Keratinocyte (primary cell): ENCODE measurements around the gene CD69. TPM values are rescaled to one million over a fixed set of nuclear protein-coding genes. Genes with fewer than 3 reads are reported as not detected.

Experiments used
- DNase-seq: peaks from one replicate; pipeline ENCODE4 v3.0.0-alpha.2; 2011; ENCODE audit warnings: low read depth, missing footprints, low spot score
- FAIRE-seq: peaks from 2 replicates; lab custom pipeline; 2011; peaks lifted over from hg19 to GRCh38; lab: Jason Lieb, UNC
- H2AFZ ChIP-seq: 2 replicates; pipeline ENCODE4 v1.6.0; 2012; ENCODE audit warnings: low read length, control low read depth, inconsistent platforms; ENCODE audit not compliant: control insufficient read depth
- H3K27ac ChIP-seq: 2 replicates; pipeline ENCODE4 v1.5.1; 2011; ENCODE audit warnings: low read length; ENCODE audit not compliant: control insufficient read depth, insufficient read depth
- H3K27me3 ChIP-seq: 3 replicates; pipeline ENCODE4 v1.6.0; 2011; ENCODE audit warnings: low read length; ENCODE audit not compliant: control insufficient read depth, insufficient read depth; ENCODE audit errors: extremely low read depth
- H3K36me3 ChIP-seq, 2 experiments: 2 replicates in 1 of 2; 3 replicates in 1 of 2; pipeline ENCODE4 v1.5.1; 2011; ENCODE audit warnings: low read length in 2 of 2, mild to moderate bottlenecking in 1 of 2; ENCODE audit not compliant: control insufficient read depth in 2 of 2, insufficient read depth in 2 of 2; ENCODE audit errors: extremely low read depth in 1 of 2
- H3K4me1 ChIP-seq: 3 replicates; pipeline ENCODE4 v1.5.1; 2011; ENCODE audit warnings: low read length; ENCODE audit not compliant: control insufficient read depth, insufficient read depth; ENCODE audit errors: extremely low read depth
- H3K4me2 ChIP-seq: 3 replicates; pipeline ENCODE4 v1.6.0; 2011; ENCODE audit warnings: low read depth, low read length; ENCODE audit not compliant: control insufficient read depth, insufficient read depth; ENCODE audit errors: extremely low read depth
- H3K4me3 ChIP-seq, 3 experiments: fragments of 200-600 bp in 1 of 3; sonication (generic) in 1 of 3; 2 replicates in 2 of 3; 3 replicates in 1 of 3; pipeline ENCODE4 v1.5.1; 2011 to 2016; ENCODE audit warnings: low read length in 3 of 3, mild to moderate bottlenecking in 3 of 3, control low read depth in 2 of 3, inconsistent platforms in 1 of 3, low read depth in 1 of 3, mixed read lengths in 1 of 3, mixed run types in 1 of 3, moderate library complexity in 1 of 3; ENCODE audit not compliant: control insufficient read depth in 2 of 3, insufficient read depth in 2 of 3; ENCODE audit errors: extremely low read depth in 1 of 3
- H3K79me2 ChIP-seq: 2 replicates; pipeline ENCODE4 v1.6.0; 2012; ENCODE audit warnings: low read length; ENCODE audit not compliant: control insufficient read depth, insufficient read depth
- H3K9ac ChIP-seq: 3 replicates; pipeline ENCODE4 v1.6.0; 2011; ENCODE audit warnings: low read length; ENCODE audit not compliant: control insufficient read depth, insufficient read depth; ENCODE audit errors: extremely low read depth
- H3K9me1 ChIP-seq: 3 replicates; pipeline ENCODE4 v1.6.0; 2011; ENCODE audit warnings: low read length; ENCODE audit not compliant: control insufficient read depth, insufficient read depth; ENCODE audit errors: extremely low read depth
- H3K9me3 ChIP-seq: 2 replicates; pipeline ENCODE4 v1.5.1; 2012; ENCODE audit warnings: low read depth, low read length; ENCODE audit not compliant: control insufficient read depth
- H4K20me1 ChIP-seq: 3 replicates; pipeline ENCODE4 v1.6.0; 2011; ENCODE audit warnings: low read length; ENCODE audit not compliant: control insufficient read depth, insufficient read depth; ENCODE audit errors: extremely low read depth
- EZH2 ChIP-seq: IDR thresholded peaks from one replicate; pipeline ENCODE4 v1.6.1; 2012; ENCODE audit warnings: inconsistent platforms, mild to moderate bottlenecking, low read length, moderate library complexity
- dilution Hi-C: fragments of 300-500 bp; cut with MboI; formaldehyde crosslinking; loops from one replicate; pipeline ENCODE4 v1.7.0; 2020; ENCODE audit warnings: low sequenced_read_pairs; ENCODE audit not compliant: extremely low pct_ligation_motif_present
- polyA plus RNA-seq, 5 experiments: library from polyadenylated mRNA; depleted of rRNA in 3 of 5; stranded (reverse) in 3 of 5; stranded (forward) in 1 of 5; unstranded in 1 of 5; fragments of >200 nt; gene quantifications; 1 replicate in 1 of 5; 2 replicates in 3 of 5; 3 replicates in 1 of 5; pipeline versions ENCODE4 v1.2.1 to v1.2.3, GENCODE V29; 2011 to 2012; ENCODE audit warnings: missing spikeins in 2 of 5, low read depth in 1 of 5, low replicate concordance in 1 of 5
- TF ChIP-seq, protein P1 (sequence below), 3 experiments: IDR thresholded peaks in 1 of 3; conservative IDR thresholded peaks in 1 of 3; optimal IDR thresholded peaks in 1 of 3; 2 replicates in 2 of 3; 3 replicates in 1 of 3; pipeline versions ENCODE3 to v1.5.1; 2011; ENCODE audit warnings: low read length in 3 of 3, mild to moderate bottlenecking in 3 of 3, moderate library complexity in 2 of 3, control low read depth in 1 of 3, inconsistent platforms in 1 of 3; ENCODE audit not compliant: insufficient read depth in 2 of 3; ENCODE audit errors: extremely low read depth in 1 of 3

CD69 gene
- polyA plus RNA-seq, 1 donor (not counting 4 experiments of a cell fraction or from before 2014, with no cell fraction given): not detected

DNA sequence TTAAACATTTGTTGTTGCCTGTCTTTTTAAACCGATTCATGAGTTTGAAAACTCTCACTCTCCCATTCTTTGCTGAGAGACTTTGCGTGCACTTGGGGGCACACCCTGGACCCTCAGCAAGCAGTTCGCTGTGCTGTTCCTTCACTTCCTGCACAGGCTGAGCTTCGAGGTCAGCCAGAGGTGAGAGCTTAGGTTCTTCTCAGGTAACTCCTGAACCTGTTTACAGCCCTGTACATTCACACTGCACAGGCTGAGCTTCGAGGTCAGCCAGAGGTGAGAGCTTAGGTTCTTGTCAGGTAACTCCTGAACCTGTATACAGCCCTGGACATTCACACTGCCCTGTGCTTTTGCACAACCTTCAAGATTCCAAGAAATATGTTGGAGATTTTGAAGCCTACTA lies 18.0 kb downstream of the CD69 start:
- FAIRE-seq (peak; percentile 48), DNase-seq (no peak)
- H3K4me2 ChIP-seq: peak overlapping the region; percentile 8
- H3K9me1 ChIP-seq: no peaks in the 10 kb centered on the region
- H4K20me1 ChIP-seq: no peaks in the 10 kb centered on the region
- no peaks in the 10 kb centered on the region for H3K4me1 ChIP-seq
- H3K9ac ChIP-seq: no peak overlapping the region
- no peak overlapping the region for H3K4me3 ChIP-seq
- TF ChIP-seq, protein P1, sequence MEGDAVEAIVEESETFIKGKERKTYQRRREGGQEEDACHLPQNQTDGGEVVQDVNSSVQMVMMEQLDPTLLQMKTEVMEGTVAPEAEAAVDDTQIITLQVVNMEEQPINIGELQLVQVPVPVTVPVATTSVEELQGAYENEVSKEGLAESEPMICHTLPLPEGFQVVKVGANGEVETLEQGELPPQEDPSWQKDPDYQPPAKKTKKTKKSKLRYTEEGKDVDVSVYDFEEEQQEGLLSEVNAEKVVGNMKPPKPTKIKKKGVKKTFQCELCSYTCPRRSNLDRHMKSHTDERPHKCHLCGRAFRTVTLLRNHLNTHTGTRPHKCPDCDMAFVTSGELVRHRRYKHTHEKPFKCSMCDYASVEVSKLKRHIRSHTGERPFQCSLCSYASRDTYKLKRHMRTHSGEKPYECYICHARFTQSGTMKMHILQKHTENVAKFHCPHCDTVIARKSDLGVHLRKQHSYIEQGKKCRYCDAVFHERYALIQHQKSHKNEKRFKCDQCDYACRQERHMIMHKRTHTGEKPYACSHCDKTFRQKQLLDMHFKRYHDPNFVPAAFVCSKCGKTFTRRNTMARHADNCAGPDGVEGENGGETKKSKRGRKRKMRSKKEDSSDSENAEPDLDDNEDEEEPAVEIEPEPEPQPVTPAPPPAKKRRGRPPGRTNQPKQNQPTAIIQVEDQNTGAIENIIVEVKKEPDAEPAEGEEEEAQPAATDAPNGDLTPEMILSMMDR (optimal IDR thresholded peaks at IDR 0.05 in 1 of 3, IDR thresholded peaks at IDR 0.05 in 1 of 3, conservative IDR thresholded peaks at IDR 0.05 in 1 of 3; ENCODE audit: extremely low read depth in 1 of 3, insufficient read depth in 2 of 3, low read length in 3 of 3): no peak
- no peak for TF ChIP-seq EZH2
- H3K27me3 ChIP-seq: no peaks in the 10 kb centered on the region
- H3K27ac ChIP-seq: no peak overlapping the region
- no peaks in the 10 kb centered on the region for H3K36me3 ChIP-seq
- H2AFZ ChIP-seq: no peak overlapping the region
- no peaks in the 10 kb centered on the region for H3K9me3 ChIP-seq
- H3K79me2 ChIP-seq: no peaks in the 10 kb centered on the region
- dilution Hi-C loops: no loop called here

DNA sequence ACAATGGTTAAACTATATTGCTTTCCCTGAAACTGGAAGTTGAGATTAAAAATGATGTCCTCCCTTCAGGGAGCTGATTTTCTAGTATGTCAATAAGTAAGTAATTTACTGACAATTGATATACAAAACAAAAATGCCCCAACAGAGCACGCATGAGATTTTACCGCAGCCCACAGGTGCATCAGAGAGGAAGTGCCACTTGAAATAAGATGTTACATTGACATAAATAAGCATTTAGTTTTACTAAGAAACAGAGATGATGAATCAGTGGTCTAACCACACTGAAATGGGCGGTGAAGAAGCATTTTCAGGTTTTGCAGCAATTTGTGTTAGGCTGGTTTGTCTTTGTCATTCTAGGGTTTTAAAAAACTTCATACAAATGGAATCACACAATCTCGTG lies 19.0 kb downstream of the CD69 start:
- Histone ChIP-seq H3K9me3 (no peaks in the 10 kb centered on the region), H3K9me1 (no peaks in the 10 kb centered on the region), H3K36me3 (no peaks in the 10 kb centered on the region), H4K20me1 (no peaks in the 10 kb centered on the region), H3K4me2 (no peak overlapping the region), H2AFZ (no peak overlapping the region), H3K4me1 (no peaks in the 10 kb centered on the region), H3K27ac (no peak overlapping the region), H3K27me3 (no peaks in the 10 kb centered on the region), H3K4me3 (no peak overlapping the region), H3K79me2 (no peaks in the 10 kb centered on the region), H3K9ac (no peak overlapping the region)
- TF ChIP-seq, protein P1 (optimal IDR thresholded peaks at IDR 0.05 in 1 of 3, IDR thresholded peaks at IDR 0.05 in 1 of 3, conservative IDR thresholded peaks at IDR 0.05 in 1 of 3; ENCODE audit: extremely low read depth in 1 of 3, insufficient read depth in 2 of 3, low read length in 3 of 3): no peak
- no peak for TF ChIP-seq EZH2
- dilution Hi-C loops: no loop called here
- no peak for FAIRE-seq
- no peak for DNase-seq
